NCI-H748 (cell line): ENCODE data around the gene APLN.

Source experiments
- DNase-seq: peaks from one replicate; lab custom pipeline; 2025; ENCODE audit not compliant: unreplicated experiment; lab: John Stamatoyannopoulos, UW

APLN gene

DNA sequence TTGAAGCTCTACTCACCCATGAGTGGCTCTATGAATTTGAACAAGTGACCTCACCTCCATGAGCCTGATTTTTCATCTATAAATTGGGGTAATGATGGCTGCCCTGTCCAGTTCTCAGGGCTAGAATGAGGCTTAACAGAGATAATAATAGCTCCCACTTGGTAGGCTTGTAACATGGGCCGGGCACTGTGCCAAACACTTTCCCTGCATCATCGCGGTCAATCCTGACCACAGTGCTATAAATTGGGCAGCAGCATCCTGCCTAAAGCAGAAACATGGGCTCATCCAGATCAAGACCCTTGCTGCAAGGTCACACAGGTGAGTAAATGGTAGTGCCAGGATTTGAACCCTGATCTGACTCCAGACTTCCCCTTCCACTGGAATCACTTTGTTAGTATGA, 12.8 kb downstream of the APLN start:
- peak; percentile 8 for DNase-seq

DNA sequence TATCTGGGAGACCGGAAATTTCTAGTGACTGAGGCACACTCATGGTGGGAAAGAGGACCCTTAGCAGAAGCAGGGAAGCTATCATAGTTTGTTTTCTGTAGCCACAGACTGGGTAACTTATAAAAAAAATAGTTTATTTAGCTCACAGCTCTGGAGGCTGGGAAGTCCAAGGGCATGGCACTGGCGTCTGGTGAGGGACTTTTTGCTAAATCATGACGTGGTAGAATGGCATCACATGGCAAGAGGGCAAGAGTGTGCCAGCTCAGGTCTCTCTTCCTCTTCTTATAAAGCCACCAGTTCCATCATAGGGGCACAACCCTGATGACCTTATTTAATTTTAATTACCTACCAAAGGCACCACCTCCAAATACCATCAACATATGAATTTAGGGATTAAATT, 13.3 kb downstream of the APLN start:
- DNase-seq: no peak

DNA sequence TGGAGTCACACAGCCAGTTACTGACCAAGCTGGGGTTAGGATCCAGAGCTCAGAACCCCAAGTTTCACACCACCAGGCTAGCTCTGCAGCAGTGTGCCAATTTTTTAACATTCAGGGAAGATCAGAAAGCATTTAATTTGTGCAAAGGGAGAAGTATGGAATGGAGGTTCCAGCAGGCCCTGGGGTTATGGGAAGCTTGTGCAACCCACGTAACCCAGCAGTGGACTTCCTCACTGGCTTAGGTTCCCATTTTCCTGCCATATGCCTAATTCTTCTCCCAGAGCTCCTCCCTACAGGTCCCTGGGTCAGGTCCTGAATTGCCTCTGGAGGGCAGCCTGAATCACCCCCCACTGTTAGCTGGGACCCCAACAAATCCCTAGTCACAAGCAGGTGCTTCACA, 14.0 kb downstream of the APLN start:
- DNase-seq: no peak

DNA sequence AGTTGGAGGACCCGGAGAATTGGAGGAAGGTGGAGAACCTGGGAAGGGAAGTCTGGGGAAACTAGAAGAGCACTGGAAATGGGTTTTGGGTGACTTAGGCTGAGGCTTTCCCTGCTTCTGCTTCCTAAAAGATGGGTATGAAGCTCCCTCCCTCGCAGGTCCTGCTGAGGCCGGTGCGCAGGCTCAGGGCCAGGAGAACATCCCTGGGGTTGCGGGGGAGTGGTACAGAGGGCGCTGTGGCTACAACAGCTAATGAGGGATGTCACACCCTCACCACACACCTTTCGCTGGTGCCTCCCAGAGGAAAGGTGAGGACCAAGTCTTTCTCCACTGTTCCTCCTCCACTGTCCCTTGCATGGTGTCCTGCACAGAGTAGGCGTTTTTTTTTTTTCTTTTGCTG, 15.8 kb downstream of the APLN start:
- no peak for DNase-seq

DNA sequence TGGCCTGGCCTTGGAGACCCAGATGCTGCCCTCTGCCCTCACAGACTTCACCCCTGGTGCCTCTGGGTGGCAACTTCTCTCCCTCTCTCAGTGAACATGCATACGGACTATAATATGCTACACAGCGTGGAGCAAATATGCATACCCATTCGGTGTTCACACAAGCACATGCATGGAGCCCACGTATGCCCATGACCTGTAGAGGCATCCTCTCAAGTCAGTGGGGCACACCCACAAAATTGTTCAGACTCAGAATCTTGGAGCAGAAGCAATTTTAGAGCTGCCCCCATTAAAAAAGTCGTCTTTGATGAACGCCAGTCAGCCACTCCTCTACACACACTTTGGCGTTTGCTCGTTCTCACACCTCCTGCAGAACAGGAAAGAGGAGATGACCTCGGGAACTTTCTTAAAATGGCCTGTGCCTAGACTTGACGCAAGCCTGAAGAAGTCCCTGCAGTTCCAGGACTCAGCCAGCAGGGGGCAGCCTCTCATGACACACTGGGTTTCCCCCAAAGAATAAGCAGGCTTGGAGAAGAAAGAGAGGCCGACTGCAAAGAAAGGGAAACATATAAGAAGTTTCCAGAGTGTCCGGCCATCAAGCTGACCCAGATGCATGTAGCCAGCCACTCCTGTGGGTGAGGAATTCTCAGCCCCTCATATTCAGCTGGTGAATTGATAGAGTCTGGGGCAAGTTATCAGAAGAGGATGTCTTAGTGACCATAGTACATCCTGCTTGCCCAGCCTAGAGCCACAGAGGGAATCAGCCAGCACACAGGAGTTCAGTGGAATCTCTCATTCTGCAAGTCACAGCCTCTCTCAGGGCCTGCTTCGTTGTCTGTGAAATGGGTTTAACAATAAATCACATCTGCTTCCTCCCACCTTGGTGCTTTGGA, 17.3 kb downstream of the APLN start:
- DNase-seq: peak; percentile 55

DNA sequence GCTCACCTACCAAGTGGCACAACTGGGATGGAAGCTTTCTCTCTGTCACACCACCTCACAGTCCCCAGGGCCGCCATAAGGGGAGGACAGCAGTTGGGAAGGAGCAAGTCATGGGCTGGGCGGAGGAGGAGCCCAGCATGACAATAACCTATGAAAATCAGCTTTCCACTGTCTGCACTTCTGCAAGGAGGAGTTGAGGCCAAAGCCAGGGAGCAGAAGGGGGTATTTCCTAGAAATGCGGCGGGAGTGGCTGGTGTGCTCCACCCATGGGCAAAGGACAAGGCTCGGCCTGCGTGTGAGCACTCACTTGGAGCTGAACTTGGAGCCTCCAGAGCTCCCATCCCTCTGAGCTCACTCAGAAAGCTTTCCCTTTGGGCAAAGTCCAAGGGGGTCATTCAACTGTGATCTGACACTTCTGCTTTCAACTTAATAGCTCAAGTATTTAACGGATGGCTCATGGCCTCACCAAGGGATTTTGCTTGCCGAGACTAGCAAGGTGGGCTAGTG, 18.5 kb downstream of the APLN start:
- no peak for DNase-seq

DNA sequence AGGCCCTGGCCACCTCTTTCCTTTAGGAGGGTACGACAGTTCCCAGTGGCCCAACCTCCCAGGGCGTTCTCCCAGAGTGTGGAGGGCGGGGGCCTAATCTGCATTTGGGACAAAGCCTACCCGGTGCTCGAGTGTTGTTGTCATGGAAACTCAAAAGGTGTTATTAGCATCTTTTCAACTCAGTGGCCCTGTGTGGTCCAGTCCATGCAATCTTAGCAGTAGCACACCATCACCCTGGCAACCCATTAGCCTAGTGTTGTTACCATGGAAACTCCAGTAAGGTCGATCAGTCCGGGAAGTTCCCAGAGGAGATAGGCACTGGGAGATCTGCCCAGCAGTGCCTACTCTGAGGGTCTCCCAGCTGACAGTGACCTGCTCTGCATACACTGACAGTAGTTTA, 20.2 kb downstream of the APLN start:
- DNase-seq: peak; percentile 84

DNA sequence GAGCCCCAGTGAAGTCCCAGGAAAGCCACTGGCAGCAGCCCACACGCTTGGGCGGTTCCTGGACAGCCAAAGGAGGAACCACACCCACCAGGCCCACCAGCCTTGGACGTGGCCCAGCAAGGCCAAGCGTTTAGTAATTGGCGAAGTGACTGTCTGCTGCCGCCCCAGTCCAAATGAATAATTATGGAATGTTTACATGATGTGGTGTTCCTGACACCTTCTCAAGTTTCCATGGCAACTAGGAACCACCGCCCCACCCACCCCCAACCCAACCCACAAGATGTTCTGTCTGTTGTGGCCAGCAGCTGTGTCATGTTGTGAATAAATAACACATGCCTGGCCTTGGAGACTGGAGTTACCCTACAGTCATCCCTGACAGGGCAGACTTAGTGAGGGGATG, 22.3 kb downstream of the APLN start:
- peak; percentile 66 for DNase-seq

DNA sequence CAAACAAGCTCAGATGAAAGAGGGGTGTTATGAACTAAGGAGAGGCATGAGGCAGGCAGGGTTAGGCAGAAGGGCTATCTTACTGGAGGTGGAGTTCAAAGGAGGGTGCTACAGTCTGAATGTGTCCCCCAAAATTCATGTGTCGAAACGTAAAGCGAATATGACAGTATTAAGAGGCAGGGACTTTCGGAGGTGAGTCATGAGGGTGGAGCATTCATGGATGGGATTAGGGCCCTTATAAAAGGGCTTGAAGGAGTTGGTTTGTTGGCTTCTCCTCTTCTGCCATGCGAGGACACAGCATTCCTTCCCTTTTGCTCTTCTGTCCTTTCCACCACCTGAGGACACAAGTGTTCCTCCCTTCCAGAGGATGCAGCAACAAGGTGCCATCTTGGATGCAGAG, 22.9 kb downstream of the APLN start:
- DNase-seq: no peak

DNA sequence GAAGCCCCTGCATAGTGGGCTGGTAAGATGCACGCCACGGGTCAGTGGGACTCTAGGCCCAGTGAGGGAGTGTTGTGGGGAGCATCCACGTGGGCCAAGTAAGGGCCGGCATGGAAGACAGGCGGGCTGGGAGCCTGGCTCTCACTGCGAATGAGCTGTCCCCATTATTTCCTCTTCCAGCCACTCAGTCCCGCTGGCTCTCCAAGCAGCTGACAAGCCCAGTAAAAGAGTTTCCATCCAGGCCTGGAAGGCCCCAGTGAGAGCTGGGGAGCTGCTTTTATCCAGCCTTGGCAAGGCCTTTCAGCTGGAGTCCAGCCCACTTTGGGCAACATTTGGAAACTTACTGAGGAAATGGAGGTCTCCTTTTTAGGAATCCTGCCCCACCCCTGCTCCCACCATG, 24.9 kb downstream of the APLN start:
- DNase-seq: no peak

DNA sequence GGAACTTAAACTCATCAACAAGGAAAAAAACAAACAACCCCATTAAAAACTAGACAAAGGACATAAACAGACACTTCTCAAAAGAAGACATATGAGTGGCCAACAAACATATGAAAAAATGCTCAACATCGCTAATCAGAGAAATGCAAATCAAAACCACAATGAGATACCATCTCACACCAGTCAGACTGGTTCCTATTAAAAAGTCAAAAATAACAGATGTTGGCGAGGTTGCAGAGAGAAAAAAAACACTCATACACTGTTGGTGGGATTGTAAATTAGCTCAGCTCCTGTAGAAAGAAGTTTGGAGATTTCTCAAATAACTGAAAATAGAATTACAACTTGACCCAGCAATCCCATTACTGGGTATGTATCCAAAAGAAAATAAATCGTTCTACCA, 28.7 kb downstream of the APLN start:
- no peak for DNase-seq

DNA sequence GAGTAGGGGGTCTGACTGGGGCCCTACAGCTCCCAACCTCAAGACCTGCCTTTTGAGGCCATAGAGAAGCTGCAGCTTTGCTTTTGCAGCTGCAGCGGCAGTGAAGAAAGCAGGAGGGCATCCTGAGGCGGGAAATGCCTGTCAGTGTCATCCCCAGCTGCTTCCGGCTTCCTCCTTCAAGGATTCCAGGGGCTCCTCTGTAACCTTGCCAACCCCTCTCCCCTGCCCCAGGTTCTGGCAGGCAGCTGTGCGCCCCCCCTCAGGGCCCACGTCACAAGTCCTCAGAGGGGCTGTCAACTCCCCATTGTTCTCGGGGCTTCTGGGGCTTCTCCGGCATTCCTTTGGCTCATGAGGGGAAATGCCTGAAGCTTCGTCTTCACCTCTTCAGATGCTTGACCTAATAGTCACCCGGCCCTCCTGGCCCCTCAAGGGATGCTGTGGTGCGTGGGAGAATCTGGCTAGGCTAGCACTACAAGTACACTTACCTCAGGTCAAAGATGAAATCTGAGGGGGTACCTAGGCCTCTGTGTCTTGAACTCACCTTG, 31.9 kb downstream of the APLN start:
- no peak for DNase-seq

DNA sequence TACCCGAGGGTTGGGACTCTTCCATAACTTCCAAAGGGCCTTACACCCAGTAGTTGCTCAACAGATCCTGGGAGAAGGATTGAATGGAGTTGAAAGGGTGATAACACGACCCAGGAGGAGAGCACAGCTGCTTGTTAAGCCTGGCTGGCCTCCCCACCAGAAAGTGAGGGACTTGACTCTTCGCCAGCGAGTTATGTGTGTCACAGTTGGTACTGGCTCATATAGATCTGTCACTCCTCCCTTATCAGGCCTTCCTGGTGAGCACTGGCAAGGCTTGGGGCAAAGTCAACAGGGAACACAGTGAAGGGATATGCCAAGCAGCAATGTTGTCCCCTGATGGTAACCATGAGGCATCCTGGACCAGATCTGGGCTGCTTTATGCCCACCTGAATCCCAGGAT, 35.8 kb downstream of the APLN start:
- no peak for DNase-seq

DNA sequence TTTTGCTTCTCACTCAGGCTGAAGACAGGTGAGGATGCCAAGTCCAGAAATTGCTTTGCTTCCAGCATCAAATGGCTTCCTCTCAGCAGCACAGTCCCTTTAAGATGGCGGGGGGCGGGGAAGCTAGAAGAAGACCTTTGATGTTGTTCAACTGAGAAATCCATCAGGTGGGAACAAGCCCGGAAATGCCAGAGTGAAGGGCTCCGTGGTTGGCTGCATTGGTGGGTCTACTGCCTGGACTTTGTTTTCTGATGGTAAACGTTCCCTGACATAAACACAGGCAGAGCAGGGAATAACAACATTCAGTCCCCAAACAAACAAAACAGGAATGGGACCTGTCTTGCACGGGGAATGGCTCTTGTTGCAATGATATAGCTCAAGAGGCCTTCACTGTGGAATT, 37.3 kb downstream of the APLN start:
- DNase-seq: no peak

DNA sequence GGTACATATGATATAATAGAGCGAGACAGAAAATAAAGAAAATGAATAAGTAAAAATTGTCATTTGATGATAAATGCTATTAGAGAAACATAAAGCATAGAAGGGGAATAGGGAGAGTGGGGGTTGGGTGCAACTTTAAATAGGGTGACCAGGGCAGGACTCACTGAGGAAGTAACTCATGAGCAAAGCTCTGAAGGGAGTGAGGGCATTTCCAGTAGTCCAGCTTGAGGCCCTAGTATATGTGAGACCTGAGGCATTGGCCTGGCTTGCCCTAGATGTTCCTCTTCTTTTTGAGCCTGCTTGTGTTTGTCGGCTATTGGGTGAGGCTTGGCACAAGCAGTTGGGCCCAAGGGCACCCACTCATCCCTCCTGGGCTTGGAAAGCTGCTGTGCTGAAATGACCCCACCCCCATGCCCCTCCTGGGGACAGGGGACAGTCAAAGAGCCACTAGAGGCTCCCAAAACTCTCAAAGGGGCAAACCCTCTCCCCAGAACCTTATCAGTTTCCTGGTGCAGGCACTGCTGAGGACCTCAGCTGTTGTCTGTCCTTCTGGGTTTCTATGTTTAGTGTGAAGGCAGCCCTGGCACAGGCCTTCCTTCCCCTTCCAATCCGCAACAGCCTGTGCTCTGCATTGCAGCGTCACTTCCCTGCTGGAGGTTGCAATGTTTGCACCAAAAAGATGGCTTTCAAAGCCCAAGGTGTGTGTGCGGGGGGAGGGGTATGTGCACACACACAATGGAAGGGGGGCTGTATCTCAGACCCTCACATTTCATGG, 40.1 kb downstream of the APLN start:
- DNase-seq: no peak

DNA sequence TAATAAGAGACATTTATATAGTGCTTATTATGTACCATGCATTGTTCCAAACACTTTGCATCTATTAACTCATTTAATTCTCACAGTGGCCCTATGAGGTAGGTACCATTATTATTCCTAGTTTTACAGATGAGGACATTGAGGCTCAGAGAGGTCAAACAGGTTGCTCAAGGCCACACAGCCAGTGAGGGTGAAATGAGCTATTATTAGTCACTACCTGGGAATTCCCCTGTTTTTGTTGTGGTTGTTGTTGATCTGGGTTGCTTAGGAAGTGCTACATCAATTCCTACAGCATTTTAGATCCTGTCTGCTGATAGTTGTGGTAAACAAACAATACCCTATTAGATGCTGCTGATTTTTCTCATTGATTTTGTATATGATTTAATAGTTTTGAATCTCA, 41.2 kb downstream of the APLN start:
- no peak for DNase-seq

DNA sequence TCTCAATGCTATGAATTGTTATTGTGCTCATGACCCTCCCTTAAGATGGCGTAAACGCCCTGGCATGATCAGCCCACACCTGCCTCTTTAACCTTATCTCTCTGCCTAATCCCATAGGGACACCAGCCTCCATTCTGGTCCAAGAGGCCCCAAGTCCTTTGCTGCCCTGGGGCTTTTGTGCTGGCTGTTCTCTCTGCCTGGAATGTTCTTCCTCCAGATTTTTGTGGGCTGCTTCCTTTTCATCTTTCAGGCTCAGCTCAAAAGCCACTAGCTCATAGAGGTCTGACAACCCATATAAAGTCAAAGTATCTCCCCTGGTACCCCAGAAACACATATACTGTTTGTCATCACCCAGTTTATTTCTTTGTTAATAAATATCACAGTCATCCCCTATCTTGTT, 42.4 kb downstream of the APLN start:
- no peak for DNase-seq

DNA sequence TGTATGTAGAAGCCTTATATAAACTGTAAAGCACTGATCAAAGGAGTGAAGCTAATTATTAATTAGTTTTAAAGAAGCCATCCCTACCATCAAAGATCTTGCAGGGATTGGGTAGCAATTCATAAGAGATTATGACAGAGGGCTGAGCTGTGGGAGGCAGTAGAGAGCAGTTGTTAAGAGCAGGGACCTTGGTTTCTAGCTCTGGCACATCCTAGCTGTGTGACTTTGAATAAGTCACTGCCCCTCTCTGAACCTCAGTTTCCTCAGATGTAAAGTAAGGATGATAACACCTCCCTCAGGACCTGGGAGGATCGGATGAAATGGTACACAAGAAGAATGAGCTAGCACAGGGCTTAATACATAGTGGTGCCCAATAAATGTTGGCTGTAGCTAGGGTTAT, 45.4 kb downstream of the APLN start:
- peak; percentile 3 for DNase-seq

DNA sequence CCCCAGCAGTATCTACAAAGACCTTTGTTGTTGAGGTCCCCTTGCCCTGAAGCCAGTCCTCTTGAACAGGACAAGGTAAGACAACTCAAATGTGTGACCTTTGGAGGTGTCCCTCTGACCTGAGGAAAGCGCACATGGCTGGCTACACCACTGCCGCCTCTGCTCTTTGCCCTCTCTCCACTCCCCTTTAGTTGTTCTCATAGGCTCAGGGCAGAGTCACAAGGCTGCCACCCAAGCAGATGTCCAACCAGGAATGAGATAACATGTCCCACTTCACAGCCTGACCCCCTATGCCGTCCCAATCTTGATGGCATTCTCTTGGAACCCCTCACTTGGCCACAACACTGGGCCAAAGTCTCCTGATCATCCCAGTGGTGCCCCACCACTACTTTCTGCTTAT, 46.3 kb downstream of the APLN start:
- no peak for DNase-seq

DNA sequence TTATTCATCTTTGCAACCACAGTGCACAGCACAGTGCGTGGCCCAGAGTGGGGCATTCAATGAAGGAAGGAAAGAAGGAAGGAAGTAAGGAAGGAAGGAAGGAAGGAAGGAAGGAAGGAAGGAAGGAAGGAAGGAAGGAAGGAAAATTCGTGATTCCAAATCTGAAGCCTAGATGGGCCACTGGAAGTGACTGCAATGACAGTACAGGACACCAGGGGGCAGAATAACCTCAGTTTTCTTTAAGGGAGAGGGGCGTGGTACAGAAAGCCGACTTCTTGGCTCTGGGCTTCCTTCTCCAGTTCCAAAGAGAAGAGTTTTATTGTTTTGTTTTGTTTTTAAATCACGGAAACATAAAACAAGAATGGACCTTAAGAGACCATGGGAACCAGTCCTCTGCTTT, 47.8 kb downstream of the APLN start:
- peak; percentile 47 for DNase-seq

DNA sequence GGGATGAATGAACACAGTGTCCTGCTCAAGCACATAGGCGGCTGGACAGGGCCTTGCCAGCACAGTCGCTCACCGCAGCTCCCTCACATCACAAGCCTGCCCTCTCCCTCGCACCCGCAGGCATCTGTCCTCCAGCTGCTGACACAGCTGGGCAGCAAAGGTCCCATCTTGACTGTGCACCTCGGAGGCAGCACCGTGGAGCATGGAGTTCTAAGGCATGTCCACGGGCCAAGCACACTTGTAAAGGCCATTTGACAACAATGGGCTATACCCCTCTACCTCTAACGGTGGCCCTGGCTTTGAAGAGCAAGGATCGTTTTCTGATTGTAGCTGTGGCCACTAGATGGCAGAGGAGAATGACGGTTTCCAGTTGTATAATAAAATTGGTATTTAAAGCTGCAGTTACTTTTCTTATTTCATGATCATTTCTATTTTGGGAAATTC, 53.8 kb downstream of the APLN start:
- peak; percentile 27 for DNase-seq

DNA sequence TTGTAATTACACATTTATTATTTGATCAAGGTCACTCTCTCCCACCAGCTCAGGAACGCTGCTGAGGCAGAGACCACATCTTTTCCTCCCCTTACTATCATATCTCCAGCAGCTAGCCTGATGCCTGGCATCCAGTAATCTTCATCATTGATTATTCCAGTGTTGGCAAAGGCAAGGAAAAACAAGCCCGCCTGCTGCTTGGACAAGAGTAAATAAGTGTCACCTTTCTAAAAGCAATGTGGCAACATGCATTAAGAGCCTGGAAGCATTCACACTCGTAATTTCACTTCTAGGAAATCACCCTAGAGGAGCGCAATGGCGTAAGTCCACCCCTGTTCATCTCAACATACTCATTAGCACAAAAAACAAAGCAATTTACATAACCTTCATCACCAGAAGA, 54.8 kb downstream of the APLN start:
- no peak for DNase-seq
